ENCODE measurements around the gene SPEF1.

Gene SPEF1

GRCh38 chr20:3728354-3728753, 52.9 kb downstream of the SPEF1 start:
- no peak for DNase-seq

All from NCI-H2227 treated with DMSO at 0.1 percent for 48 hours (cell line).